G401.6 (cell line): ENCODE measurements around the gene ZNF300.
"Not testable (repeated sequence)": the region's sequence is repeated elsewhere in the genome, so short reads cannot be mapped to it uniquely, and the experiment has no call there.

Experiments
- FAIRE-seq: peaks from 2 replicates; lab custom pipeline; 2012; peaks lifted over from hg19 to GRCh38; lab: Jason Lieb, UNC

ZNF300 gene

GRCh38 chr5:150845185-150845859 is 59.5 kb downstream of the ZNF300 start:
- FAIRE-seq = not testable (repeated sequence)
